ENCODE measurements around the gene ESRRB.

Gene ESRRB

GRCh38 chr14:76541594-76542219 lies 165.8 kb downstream of the ESRRB start:
- no peak for DNase-seq (ENCODE audit: low spot score)

GRCh38 chr14:76546426-76547221 lies 170.7 kb downstream of the ESRRB start:
- DNase-seq (ENCODE audit: low spot score): no peak

GRCh38 chr14:76547831-76548230 lies 171.9 kb downstream of the ESRRB start:
- no peak for DNase-seq (ENCODE audit: low spot score)

GRCh38 chr14:76550534-76550933 lies 174.6 kb downstream of the ESRRB start:
- no peak for DNase-seq (ENCODE audit: low spot score)

GRCh38 chr14:76551116-76551515 lies 175.2 kb downstream of the ESRRB start:
- DNase-seq (ENCODE audit: low spot score): no peak
